Neutrophil (primary cell): Measurements from ENCODE around the gene NANP.
"Not testable (repeated sequence)": the region's sequence is repeated elsewhere in the genome, so short reads cannot be mapped to it uniquely, and the experiment has no call there.

Experiments used
- H3K27ac ChIP-seq: fragments of 200-600 bp; sonication (generic); 2 replicates; pipeline ENCODE4 v1.5.1; 2016; ENCODE audit warnings: mild to moderate bottlenecking, moderate library complexity
- H3K27me3 ChIP-seq: fragments of 200-600 bp; sonication (generic); 2 replicates; pipeline ENCODE4 v1.6.0; 2016; ENCODE audit warnings: mild to moderate bottlenecking
- H3K36me3 ChIP-seq: fragments of 200-600 bp; sonication (generic); 2 replicates; pipeline ENCODE4 v1.5.1; 2017
- H3K4me1 ChIP-seq, 2 experiments: fragments of 200-600 bp in 1 of 2; sonication (generic) in 1 of 2; 1 replicate in 1 of 2; 2 replicates in 1 of 2; pipeline versions ENCODE4 v1.5.1 to v1.6.1; 2013 to 2016; ENCODE audit warnings: low read depth in 1 of 2, low read length in 1 of 2, mild to moderate bottlenecking in 1 of 2, moderate library complexity in 1 of 2; ENCODE audit not compliant: control insufficient read depth in 1 of 2, insufficient read depth in 1 of 2
- H3K4me3 ChIP-seq, 2 experiments: fragments of 200-600 bp in 1 of 2; sonication (generic) in 1 of 2; 1 replicate in 1 of 2; 2 replicates in 1 of 2; pipeline ENCODE4 v1.5.1; 2013 to 2016; ENCODE audit warnings: low read depth in 1 of 2, low read length in 1 of 2, mild to moderate bottlenecking in 1 of 2, moderate library complexity in 1 of 2
- H3K9me3 ChIP-seq: fragments of 200-600 bp; sonication (generic); 2 replicates; pipeline ENCODE4 v1.5.1; 2016
- TF ChIP-seq, protein P1 (sequence below): fragments of 200-600 bp; sonication (generic); IDR thresholded peaks from 2 replicates; pipeline ENCODE4 v1.5.1; 2016; ENCODE audit warnings: antibody characterized with exemption

Gene NANP

DNA sequence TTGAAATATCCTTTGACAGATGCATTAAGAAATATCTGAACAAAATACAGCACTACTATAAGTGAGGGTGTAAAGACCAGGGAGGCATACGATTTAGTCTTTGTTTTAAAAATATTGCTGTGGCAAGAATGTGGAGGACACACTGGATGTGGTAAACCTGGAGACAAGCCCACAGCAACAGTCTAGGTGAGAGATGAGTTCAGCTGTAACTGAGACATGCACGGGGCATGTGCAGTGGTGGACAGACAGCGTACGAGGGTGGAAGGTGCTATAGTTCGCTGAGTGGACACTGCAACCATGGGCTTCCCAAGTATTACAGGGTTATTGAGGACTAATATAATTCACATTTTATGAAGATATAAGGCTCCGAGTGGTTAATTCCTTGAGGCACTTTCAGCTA is 1.8 kb downstream of the NANP start:
- TF ChIP-seq, protein P1, sequence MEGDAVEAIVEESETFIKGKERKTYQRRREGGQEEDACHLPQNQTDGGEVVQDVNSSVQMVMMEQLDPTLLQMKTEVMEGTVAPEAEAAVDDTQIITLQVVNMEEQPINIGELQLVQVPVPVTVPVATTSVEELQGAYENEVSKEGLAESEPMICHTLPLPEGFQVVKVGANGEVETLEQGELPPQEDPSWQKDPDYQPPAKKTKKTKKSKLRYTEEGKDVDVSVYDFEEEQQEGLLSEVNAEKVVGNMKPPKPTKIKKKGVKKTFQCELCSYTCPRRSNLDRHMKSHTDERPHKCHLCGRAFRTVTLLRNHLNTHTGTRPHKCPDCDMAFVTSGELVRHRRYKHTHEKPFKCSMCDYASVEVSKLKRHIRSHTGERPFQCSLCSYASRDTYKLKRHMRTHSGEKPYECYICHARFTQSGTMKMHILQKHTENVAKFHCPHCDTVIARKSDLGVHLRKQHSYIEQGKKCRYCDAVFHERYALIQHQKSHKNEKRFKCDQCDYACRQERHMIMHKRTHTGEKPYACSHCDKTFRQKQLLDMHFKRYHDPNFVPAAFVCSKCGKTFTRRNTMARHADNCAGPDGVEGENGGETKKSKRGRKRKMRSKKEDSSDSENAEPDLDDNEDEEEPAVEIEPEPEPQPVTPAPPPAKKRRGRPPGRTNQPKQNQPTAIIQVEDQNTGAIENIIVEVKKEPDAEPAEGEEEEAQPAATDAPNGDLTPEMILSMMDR, result no peak
- Histone ChIP-seq H3K27ac (no peak overlapping the region), H3K9me3 (no peaks in the 10 kb centered on the region), H3K36me3 (no peaks in the 10 kb centered on the region), H3K27me3 (no peaks in the 10 kb centered on the region), H3K4me3 (no peak overlapping the region), H3K4me1 (peaks cover 23 to 27% of the 10 kb centered on the region in 2 experiments)

DNA sequence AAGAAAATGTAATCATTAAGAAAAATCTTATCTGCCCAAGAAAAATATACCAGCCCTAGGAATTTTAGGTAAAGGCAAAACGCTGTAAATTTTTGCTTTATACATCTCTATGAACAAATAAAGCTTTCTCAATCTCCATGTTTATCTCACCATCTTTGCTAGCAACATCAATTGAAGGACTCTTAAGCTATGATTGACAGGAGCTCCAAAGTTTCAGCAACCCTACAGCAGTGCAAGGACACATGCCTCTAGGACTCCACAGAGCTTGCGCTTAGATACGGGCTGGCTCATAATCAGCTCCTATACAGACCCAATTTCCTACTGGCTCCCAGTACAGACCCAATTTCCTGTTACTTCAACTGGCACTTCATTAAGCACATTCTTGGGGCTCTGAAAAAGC is 4.3 kb downstream of the NANP start:
- H3K36me3 ChIP-seq, result peaks cover 4% of the 10 kb centered on the region
- H3K27ac ChIP-seq, result no peak overlapping the region
- H3K9me3 ChIP-seq, result no peaks in the 10 kb centered on the region
- no peak overlapping the region for H3K4me3 ChIP-seq
- TF ChIP-seq, protein P1, result no peak
- peaks cover 20 to 25% of the 10 kb centered on the region in 2 experiments for H3K4me1 ChIP-seq
- no peaks in the 10 kb centered on the region for H3K27me3 ChIP-seq

DNA sequence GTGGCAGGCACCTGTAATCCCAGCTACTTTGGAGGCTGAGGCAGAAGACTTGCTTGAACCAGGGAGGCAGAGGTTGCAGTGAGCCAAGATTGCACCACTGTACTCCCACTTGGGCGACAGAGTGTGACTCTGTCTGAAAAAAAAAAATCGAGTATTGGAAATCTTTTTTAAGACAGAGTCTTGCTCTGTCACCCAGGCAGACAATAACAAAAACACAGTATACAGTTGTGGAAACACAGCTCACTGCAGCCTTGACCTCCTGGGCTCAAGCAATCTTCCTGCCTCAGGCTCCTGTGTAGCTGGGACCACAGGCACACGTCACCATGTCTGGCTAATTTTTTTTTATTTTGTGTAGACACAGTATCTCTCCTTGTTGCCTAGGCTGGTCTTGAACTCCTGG is 15.0 kb downstream of the NANP start:
- no peak overlapping the region for H3K27ac ChIP-seq
- H3K27me3 ChIP-seq, result no peaks in the 10 kb centered on the region
- TF ChIP-seq, protein P1, result no peak
- H3K4me1 ChIP-seq, result no peaks in the 10 kb centered on the region
- H3K9me3 ChIP-seq, result no peaks in the 10 kb centered on the region
- no peak overlapping the region for H3K4me3 ChIP-seq
- H3K36me3 ChIP-seq, result peaks cover 3% of the 10 kb centered on the region

DNA sequence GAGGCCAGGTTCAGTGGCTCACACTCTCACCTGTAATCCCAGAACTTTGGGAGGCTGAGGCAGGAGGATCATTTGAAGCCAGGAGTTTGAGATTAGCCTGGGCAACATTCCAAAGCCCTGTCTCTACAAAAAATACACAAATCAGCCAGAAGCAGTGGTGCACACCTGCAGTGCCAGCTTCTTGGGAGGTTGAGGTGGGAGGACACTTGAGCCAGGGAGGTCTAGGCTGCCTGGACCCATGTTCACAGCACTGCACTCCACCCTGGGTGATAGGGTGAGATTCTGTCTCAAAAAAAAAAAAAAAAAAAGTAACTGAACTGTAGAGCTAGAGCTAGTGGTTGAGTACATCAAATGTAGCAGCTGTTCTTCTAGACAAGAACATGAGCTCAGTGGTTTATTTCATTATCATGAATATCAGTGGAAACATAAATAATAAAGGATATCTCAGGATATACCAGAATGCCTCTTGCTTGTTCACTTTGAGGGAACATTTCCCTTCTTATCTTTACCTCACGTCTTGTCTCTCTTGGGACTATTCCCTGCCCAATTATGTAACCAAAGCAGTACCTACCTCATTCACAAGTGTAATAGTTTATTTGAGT is 17.6 kb downstream of the NANP start:
- Histone ChIP-seq H3K4me1 (no peaks in the 10 kb centered on the region), H3K36me3 (no peaks in the 10 kb centered on the region), H3K27me3 (no peaks in the 10 kb centered on the region), H3K27ac (no peak overlapping the region), H3K9me3 (no peaks in the 10 kb centered on the region), H3K4me3 (no peak overlapping the region)
- TF ChIP-seq, protein P1, result no peak

DNA sequence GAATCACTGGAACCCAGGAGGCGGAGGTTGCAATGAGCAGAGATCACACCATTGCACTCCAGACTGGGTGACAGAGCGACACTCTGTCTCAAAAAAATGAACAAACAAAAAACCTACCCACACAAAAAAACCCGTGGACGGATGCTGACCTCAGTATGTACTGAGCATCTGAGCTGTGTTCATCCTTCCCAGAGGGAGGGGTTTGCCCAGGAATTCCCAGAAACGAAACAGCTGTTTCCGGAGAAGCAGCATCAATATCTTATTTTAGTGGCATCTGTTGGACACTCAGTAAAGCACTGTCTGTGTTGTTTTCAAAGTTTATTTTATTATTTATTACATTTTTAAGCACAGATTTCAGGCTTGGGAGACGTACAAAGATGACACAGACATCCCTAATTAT is 18.7 kb downstream of the NANP start:
- Histone ChIP-seq H3K9me3 (no peaks in the 10 kb centered on the region), H3K36me3 (no peaks in the 10 kb centered on the region), H3K27me3 (no peaks in the 10 kb centered on the region), H3K27ac (no peak overlapping the region), H3K4me1 (no peaks in the 10 kb centered on the region), H3K4me3 (no peak overlapping the region)
- TF ChIP-seq, protein P1, result no peak

DNA sequence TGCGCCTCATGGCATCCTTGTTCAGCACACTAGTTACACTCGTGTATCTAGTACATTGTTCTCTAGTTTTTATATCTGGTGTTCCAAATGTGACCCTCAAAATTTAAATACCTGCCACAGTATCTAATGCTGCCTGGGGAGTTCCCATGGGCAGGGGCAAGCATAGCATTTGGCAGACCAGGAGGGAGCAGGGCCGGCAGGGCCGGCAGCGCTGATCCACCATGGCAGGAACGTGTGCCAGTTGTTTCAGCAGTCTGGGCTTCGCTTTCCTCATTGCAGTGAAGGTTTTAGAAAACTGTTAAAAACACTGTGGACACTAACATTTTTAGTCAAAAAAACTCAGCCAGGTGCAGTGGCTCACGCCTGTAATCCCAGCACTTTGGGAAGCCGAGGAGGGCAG is 19.2 kb downstream of the NANP start:
- Histone ChIP-seq H3K9me3 (no peaks in the 10 kb centered on the region), H3K4me3 (no peak overlapping the region), H3K27ac (no peak overlapping the region), H3K4me1 (no peaks in the 10 kb centered on the region), H3K27me3 (no peaks in the 10 kb centered on the region), H3K36me3 (no peaks in the 10 kb centered on the region)
- TF ChIP-seq, protein P1, result no peak

DNA sequence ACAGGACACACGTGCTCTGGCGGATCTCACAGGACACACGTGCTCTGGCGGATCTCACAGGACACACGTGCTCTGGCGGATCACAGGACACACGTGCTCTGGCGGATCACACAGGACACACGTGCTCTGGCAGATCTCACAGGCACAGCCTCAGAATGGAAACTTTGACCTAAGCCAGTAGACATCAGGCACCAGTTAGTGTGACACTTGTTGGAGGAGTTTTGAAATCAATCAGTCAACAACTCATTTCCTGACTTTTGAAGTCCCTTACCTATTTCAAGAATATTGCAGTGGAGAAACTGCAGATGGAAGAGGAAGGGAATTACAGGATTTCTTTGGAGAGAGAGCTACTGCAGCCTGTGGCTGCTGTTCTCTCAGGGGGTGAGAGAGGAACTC is 20.9 kb downstream of the NANP start:
- H3K9me3 ChIP-seq, H3K36me3 ChIP-seq, H3K4me1 ChIP-seq, H3K4me3 ChIP-seq, H3K27me3 ChIP-seq, H3K27ac ChIP-seq: not testable (repeated sequence)

DNA sequence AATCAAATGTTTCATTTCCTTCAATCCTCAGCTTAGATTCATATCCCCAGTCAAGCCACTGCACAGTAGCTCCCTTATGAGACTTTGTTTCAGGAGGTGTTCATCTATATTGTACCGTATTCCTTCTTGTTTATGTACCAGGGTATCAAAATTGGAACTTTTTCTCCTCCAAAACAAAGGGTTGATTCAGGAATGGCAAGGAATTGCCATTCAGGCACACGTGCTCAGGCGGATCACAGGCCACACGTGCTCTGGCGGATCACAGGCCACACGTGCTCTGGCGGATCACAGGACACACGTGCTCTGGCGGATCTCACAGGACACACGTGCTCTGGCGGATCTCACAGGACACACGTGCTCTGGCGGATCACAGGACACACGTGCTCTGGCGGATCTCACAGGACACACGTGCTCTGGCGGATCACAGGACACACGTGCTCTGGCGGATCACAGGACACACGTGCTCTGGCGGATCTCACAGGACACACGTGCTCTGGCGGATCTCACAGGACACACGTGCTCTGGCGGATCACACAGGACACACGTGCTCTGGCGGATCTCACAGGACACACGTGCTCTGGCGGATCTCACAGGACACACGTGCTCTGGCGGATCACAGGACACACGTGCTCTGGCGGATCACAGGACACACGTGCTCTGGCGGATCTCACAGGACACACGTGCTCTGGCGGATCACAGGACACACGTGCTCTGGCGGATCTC is 21.5 kb downstream of the NANP start:
- not testable (repeated sequence) for H3K9me3 ChIP-seq, H3K27me3 ChIP-seq, H3K36me3 ChIP-seq, H3K27ac ChIP-seq, H3K4me3 ChIP-seq, H3K4me1 ChIP-seq
